ENCODE measurements around the gene TCF3. TPM values are rescaled to one million over a fixed set of nuclear protein-coding genes. Genes with fewer than 3 reads are reported as not detected.

The TCF3 gene
- total RNA-seq, 1 donor from 2014 or later, result 255 TPM

GRCh38 chr19:1574354-1575136 lies 77.9 kb downstream of the TCF3 start:
- no peak for TF ChIP-seq CTCF (IDR thresholded peaks at IDR 0.05; ENCODE audit: unreplicated experiment)
- H3K27me3 Mint-ChIP-seq (ENCODE audit: unreplicated experiment), result peaks cover 28% of the 10 kb centered on the region
- peaks cover 6% of the 10 kb centered on the region for H3K4me1 Mint-ChIP-seq (ENCODE audit: unreplicated experiment)
- H3K9me3 Mint-ChIP-seq (ENCODE audit: unreplicated experiment), result no peaks in the 10 kb centered on the region
- H3K27ac Mint-ChIP-seq (ENCODE audit: unreplicated experiment), result no peak overlapping the region
- peak overlapping the region; percentile 31 for H3K4me3 Mint-ChIP-seq (ENCODE audit: unreplicated experiment)
- DNase-seq (ENCODE audit: low spot score), result no peak
- H3K36me3 Mint-ChIP-seq (ENCODE audit: low read depth, unreplicated experiment), result peaks cover 10% of the 10 kb centered on the region

- Mint-ChIP-seq H3K4me1 (ENCODE audit: unreplicated experiment) (peaks cover 6% of the 10 kb centered on the region), H3K9me3 (ENCODE audit: unreplicated experiment) (no peaks in the 10 kb centered on the region), H3K4me3 (ENCODE audit: unreplicated experiment) (no peak overlapping the region), H3K36me3 (ENCODE audit: low read depth, unreplicated experiment) (peaks cover 8% of the 10 kb centered on the region), H3K27ac (ENCODE audit: unreplicated experiment) (no peak overlapping the region), H3K27me3 (ENCODE audit: unreplicated experiment) (peaks cover 36% of the 10 kb centered on the region)
- no peak for TF ChIP-seq CTCF (IDR thresholded peaks at IDR 0.05; ENCODE audit: unreplicated experiment)
- no peak for DNase-seq (ENCODE audit: low spot score)
These were observed 79.6 kb downstream of the TCF3 start for GRCh38 chr19:1572795-1573194.

- Mint-ChIP-seq H3K9me3 (ENCODE audit: unreplicated experiment) (no peaks in the 10 kb centered on the region), H3K36me3 (ENCODE audit: low read depth, unreplicated experiment) (peaks cover 8% of the 10 kb centered on the region), H3K4me3 (ENCODE audit: unreplicated experiment) (no peak overlapping the region), H3K27me3 (ENCODE audit: unreplicated experiment) (peaks cover 35% of the 10 kb centered on the region), H3K4me1 (ENCODE audit: unreplicated experiment) (peaks cover 6% of the 10 kb centered on the region), H3K27ac (ENCODE audit: unreplicated experiment) (no peak overlapping the region)
- no peak for TF ChIP-seq CTCF (IDR thresholded peaks at IDR 0.05; ENCODE audit: unreplicated experiment)
- no peak for DNase-seq (ENCODE audit: low spot score)
These were observed 81.1 kb downstream of the TCF3 start for GRCh38 chr19:1571358-1571757.

- no peak overlapping the region for H3K4me3 Mint-ChIP-seq (ENCODE audit: unreplicated experiment)
- H3K27ac Mint-ChIP-seq (ENCODE audit: unreplicated experiment), result no peak overlapping the region
- DNase-seq (ENCODE audit: low spot score), result no peak
- H3K9me3 Mint-ChIP-seq (ENCODE audit: unreplicated experiment), result no peaks in the 10 kb centered on the region
- TF ChIP-seq CTCF (IDR thresholded peaks at IDR 0.05; ENCODE audit: unreplicated experiment), result no peak
- peaks cover 6% of the 10 kb centered on the region for H3K36me3 Mint-ChIP-seq (ENCODE audit: low read depth, unreplicated experiment)
- H3K27me3 Mint-ChIP-seq (ENCODE audit: unreplicated experiment), result peaks cover 36% of the 10 kb centered on the region
- H3K4me1 Mint-ChIP-seq (ENCODE audit: unreplicated experiment), result peaks cover 6% of the 10 kb centered on the region
These were observed 81.6 kb downstream of the TCF3 start for GRCh38 chr19:1570836-1571235.

- H3K4me3 Mint-ChIP-seq (ENCODE audit: unreplicated experiment), result peak overlapping the region; percentile 81
- peaks cover 9% of the 10 kb centered on the region for H3K4me1 Mint-ChIP-seq (ENCODE audit: unreplicated experiment)
- H3K36me3 Mint-ChIP-seq (ENCODE audit: low read depth, unreplicated experiment), result peaks cover 4% of the 10 kb centered on the region
- peaks cover 37% of the 10 kb centered on the region for H3K27me3 Mint-ChIP-seq (ENCODE audit: unreplicated experiment)
- no peak for TF ChIP-seq CTCF (IDR thresholded peaks at IDR 0.05; ENCODE audit: unreplicated experiment)
- DNase-seq (ENCODE audit: low spot score), result no peak
- H3K9me3 Mint-ChIP-seq (ENCODE audit: unreplicated experiment), result no peaks in the 10 kb centered on the region
- peak overlapping the region; percentile 80 for H3K27ac Mint-ChIP-seq (ENCODE audit: unreplicated experiment)
These were observed 82.4 kb downstream of the TCF3 start for GRCh38 chr19:1569997-1570396.
